NCI-H1092 (cell line): ENCODE measurements around the gene FLII.
"Not testable (repeated sequence)": the region's sequence is repeated elsewhere in the genome, so short reads cannot be mapped to it uniquely, and the experiment has no call there.

Experiments used
- DNase-seq: peaks from one replicate; lab custom pipeline; 2025; lab: John Stamatoyannopoulos, UW

Gene FLII

DNA sequence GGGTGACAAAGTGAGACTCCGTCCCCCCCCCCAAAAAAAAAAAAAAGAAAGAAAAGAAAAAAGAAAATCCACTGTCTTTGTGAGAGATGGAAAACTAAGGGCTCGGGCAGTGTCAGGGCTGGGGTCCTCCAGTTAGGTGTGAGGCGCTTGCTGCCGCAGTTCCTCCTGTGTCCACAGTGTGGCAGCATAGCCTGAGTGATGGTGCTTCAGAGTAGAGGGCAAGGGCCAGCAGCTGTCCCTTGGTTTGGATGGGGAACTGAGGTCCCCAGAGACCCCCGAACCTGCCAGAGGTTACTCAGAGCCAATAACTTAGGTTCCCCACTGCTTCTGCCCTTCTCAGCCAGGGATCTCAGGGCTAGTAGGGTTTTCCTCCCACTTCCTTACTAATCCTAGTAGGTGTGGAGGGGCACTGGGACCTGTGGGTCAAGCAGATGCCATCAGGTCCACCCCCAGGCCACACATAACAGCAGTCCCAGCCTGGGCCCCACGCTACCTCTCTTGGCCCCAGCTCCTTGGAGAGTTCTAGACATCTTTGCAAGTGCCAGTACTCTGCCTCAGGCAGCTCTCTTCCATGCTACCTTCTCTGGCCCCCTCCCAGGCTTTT, 41.0 kb downstream of the FLII start:
- peak; percentile 28 for DNase-seq

DNA sequence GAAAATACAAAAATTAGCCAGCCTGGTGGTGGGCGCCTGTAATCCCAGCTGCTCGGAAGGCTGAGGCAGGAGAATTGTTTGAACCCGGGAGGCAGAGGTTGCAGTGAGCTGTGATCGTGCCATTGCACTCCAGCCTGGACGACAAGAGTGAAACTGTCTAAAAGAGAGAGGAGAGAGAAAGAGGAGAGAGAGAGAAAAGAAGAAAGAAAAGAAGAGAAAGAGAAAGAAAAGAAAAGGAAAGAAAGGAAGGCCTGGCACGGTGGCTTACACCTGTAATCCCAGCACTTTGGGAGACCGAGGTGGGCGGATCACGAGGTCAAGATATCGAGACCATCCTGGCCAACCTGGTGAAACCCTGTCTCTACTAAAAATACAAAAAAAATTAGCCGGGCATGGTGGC, 41.6 kb downstream of the FLII start:
- DNase-seq = not testable (repeated sequence)

DNA sequence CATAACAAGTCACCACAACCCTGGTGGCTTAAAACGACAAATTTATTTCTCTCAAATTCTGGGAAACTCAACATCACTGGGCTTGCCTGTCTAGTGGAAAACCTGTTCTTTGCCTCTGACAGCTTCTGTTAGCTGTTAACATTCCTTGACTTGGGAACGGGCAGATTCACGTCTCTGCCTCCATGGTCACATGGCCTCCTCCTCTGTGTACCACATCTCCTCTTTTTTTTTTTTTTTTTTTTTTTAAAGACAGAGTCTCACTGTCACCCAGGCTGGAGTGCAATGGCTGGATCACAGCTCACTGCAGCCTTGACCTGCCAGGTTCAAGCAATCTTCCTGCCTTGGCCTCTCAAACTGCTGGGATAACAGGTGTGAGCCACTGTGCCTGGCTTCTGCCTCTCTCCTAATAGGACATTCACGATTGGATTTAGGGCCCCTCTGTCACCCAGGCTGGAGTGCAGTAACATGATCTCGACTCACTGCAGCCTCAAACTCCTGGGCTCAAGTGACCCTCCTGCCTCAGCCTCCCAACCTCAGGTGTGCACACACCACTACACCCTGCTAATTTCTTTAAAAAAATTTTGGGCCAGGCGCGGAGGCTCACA, 44.8 kb downstream of the FLII start:
- DNase-seq = no peak

DNA sequence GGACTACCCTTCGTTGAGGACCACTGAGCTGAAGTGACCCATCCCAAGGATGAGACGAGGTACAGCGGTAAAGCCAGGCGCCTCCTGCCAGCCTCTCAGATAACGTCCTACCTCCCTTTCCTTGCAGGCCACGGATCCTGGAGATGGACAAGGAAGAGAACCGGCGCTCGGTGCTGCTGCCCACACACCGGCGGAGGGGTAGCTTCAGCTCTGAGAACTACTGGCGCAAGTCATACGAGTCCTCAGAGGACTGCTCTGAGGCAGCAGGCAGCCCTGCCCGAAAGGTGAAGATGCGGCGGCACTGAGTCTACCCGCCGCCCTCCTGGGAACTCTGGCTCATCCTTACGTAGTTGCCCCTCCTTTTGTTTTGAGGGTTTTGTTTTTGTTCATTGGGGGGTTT, 50.4 kb downstream of the FLII start:
- DNase-seq = no peak

DNA sequence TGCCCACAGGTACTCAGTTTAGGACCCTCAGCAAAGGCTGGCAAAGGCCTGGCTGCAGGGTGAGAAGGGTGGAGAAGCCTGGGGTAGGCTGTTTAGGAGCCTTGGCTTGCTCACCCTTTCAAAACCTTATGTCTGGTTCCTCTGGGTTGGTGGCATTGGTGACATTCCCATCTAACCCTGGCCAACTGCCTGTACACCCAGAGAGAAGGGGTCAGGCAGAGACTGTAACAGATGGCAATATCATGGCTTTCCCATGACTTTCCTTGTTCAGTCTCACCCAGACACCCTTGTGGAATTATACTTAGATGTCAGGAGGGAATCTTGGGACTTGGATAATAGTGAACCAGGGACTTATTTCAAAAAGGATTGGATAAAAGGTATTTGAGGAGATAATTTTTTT, 51.6 kb downstream of the FLII start:
- DNase-seq = no peak

DNA sequence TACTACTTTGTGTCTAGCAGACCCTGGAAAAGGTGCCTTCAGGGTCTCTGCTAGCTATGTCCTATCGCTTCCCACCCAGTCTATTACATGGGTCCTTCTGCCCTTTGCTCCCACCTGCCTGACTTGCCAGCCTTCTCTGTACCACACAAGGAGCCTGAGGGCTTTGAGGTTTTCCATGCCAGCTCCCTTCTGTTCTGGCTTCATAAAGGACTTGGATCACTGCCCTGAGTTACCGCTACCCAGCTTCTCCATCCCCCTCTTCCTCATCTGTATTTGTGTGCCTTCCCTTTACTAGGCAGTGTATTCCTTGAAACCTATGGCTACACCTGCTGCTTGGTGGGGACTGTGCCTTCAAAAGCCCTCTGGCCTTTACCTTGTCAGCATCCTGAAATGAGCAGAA, 52.7 kb downstream of the FLII start:
- no peak for DNase-seq

DNA sequence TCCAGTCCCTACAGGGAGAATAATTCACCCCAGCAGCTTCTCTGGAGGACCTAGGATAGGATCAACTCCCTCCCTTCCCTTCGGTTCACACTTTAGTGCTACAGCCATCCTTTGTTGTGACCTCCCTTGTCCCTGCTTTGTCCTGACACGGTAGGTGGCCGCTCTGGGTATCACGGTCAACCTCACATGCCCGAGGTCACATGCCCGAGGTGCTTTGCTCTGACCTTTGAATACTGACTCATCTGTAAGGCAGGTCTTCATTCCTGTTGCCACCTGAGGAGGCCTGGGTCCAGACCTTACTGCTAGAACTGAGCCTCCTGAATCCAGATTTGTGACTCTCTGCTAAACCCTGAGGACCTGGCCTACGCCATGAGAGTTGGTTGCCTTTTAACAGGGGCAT, 55.2 kb downstream of the FLII start:
- DNase-seq = no peak

DNA sequence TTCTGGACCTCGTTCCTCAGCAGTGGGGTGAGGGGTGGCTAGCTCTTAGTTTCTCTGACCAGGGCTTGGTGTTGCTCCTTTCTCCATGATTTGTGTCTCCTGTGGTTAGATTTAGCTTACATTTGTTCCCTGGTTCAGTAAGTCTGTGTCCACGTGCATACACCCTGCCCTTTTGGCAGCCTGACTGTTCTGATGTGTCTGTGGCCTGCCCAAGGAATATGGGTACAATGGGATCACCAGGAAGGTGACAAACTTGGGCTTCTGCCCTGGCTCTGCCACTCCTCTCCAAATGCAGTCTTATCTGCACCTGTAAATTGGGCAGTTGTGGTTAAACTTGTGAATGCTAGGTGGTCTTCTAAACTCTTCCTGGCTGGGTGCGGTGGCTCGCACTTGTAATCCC, 57.4 kb downstream of the FLII start:
- DNase-seq = no peak

DNA sequence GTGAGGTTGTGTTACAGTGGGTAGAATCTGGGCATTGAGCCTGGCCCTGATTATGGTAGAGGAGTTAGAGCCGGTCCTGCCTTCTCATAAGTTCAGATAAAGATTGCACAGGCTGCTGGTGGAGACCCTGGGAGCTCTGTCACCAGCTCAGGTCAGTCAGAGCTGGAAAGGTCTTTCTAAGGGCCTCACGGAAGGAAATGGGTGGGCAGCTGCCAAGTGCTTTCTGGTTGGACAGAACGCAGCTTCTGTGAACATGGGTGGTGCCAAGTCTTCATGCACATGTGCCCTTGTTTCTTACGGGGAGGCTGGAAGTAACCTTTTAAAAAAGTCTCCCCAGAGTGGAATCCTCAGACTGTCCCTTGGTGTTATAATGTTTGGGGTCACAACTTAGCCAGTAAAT, 60.0 kb downstream of the FLII start:
- DNase-seq = no peak

DNA sequence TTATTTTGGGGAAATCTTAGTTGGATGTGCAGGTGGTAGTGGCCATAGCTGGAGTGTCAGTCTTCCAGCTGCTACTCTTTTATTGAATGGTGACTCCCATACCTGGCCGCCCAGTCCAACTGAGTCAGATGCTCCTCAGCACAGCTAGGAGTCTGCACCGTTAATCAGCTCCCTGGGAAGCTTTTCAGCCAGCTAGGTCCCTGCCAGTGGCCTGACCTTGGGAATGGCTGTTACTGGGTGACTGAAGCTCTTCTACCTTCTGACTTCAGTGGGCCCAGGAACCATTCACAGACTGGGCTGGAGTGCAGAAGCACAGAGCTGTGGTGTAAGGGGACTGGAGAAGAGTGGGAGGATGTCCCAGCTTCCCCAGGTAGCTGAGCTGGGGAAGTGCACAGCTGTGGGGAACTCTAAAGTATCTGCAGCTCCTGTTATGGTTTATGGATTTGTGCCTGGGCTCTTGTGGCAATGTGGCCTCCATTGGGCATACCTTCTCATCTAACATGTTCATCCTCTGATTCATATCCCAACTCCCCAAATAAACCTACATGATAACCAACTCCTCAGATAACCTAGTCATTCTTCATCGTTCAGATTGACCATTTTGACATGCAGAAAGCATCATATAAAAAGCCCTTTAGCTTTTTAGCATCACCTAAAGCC, 60.9 kb downstream of the FLII start:
- no peak for DNase-seq

DNA sequence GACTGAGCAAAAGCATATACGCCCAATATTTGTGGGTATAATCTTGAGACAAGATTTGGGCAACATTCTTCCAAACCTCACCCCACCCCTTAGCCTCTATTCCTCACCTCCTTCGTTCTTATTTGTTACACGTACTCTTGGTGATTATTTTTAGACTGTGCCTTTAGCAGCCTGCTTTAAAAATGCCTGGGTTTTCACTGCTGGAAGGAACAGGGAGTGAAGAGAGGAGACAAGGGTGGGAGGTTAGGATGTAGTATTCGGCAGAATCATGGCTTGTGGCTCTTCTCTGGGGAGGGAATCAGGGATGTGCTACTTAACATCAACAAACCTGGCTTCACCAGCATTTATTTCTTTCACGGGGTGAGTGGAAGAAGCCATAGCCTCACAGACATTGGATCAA, 63.3 kb downstream of the FLII start:
- no peak for DNase-seq
